Measurements from ENCODE around the gene HEPACAM. TPM values are rescaled to one million over a fixed set of nuclear protein-coding genes. Genes with fewer than 3 reads are reported as not detected.

Gene HEPACAM
- polyA plus RNA-seq, 4 donors = 0.67 TPM; not detected in 3

- FAIRE-seq = no peak
- no peak for DNase-seq
- Histone ChIP-seq H3K9me3 (ENCODE audit: control insufficient read depth in 2 of 2, insufficient read depth in 1 of 2, low read depth in 1 of 2, low read length in 1 of 2) (no peaks in the 10 kb centered on the region), H3K36me3 (ENCODE audit: control insufficient read depth in 3 of 3, insufficient read depth in 2 of 3, low read depth in 1 of 3, low read length in 3 of 3) (no peaks in the 10 kb centered on the region), H3K4me3 (ENCODE audit: low read depth in 1 of 3, low read length in 3 of 3) (no peak overlapping the region), H3K4me1 (ENCODE audit: control insufficient read depth in 3 of 3, insufficient read depth in 2 of 3, low read depth in 1 of 3, low read length in 2 of 3) (peaks cover 0 to 3% (median 0%) of the 10 kb centered on the region in 3 donors), H3K27me3 (ENCODE audit: control insufficient read depth in 3 of 3, insufficient read depth in 3 of 3, low read length in 3 of 3) (peaks cover 0 to 3% (median 0%) of the 10 kb centered on the region in 3 donors), H3K27ac (ENCODE audit: low read depth in 1 of 3, low read length in 2 of 3) (no peak overlapping the region)
- WGBS, 3 donors = 87 to 95% (median 91%) methylated on average over 6 of the region's 6 CpGs
These were observed 3.1 kb upstream of the HEPACAM start for GRCh38 chr11:124938970-124939369.

GRCh38 chr11:124938206-124938765 is 2.4 kb upstream of the HEPACAM start:
- Histone ChIP-seq H3K27me3 (ENCODE audit: control insufficient read depth in 3 of 3, insufficient read depth in 3 of 3, low read length in 3 of 3) (peaks cover 0 to 3% (median 0%) of the 10 kb centered on the region in 3 donors), H3K4me3 (ENCODE audit: low read depth in 1 of 3, low read length in 3 of 3) (no peak overlapping the region), H3K27ac (ENCODE audit: low read depth in 1 of 3, low read length in 2 of 3) (no peak overlapping the region), H3K4me1 (ENCODE audit: control insufficient read depth in 3 of 3, insufficient read depth in 2 of 3, low read depth in 1 of 3, low read length in 2 of 3) (no peaks in the 10 kb centered on the region), H3K9me3 (ENCODE audit: control insufficient read depth in 2 of 2, insufficient read depth in 1 of 2, low read depth in 1 of 2, low read length in 1 of 2) (no peaks in the 10 kb centered on the region), H3K36me3 (ENCODE audit: control insufficient read depth in 3 of 3, insufficient read depth in 2 of 3, low read depth in 1 of 3, low read length in 3 of 3) (no peaks in the 10 kb centered on the region)
- no peak for FAIRE-seq
- DNase-seq = no peak
- 79 to 87% (median 80%) methylated on average over 6 of the region's 6 CpGs for WGBS, 3 donors

DNA sequence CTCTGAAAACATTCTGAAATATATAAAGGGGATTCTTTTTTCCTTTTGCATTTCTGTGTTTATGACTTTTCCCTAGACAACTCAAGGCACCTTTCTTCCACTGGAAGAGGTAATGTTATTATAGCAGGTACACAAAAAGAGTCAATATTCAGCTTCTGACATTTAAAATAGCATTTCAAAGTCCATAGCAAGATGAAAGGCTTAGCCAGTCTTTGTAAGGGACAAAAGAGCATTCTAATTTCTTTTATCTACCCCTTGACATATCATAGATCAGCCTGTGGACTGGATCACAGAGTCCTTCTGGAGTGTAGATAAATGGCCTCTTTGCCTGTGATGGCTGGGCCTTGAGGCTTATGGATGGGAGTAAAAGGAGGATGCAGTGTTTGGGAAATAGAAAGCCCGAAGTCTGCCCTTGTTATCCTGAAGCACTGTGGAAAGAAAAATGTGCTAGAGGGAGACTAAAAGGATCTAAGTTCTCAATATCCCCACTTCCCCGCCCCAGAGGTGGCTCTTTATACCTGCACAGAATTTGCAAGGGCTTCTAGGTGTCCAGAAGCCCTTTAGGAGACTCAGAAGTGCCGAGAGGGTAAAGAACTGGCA is 1.6 kb upstream of the HEPACAM start:
- H3K36me3 ChIP-seq (ENCODE audit: control insufficient read depth in 3 of 3, insufficient read depth in 2 of 3, low read depth in 1 of 3, low read length in 3 of 3) = no peaks in the 10 kb centered on the region
- DNase-seq = no peak
- no peak overlapping the region for H3K27ac ChIP-seq (ENCODE audit: low read depth in 1 of 3, low read length in 2 of 3)
- WGBS, 3 donors = 50 to 77% (median 53%) methylated on average over 3 of the region's 3 CpGs
- H3K4me1 ChIP-seq (ENCODE audit: control insufficient read depth in 3 of 3, insufficient read depth in 2 of 3, low read depth in 1 of 3, low read length in 2 of 3) = no peaks in the 10 kb centered on the region
- no peak for FAIRE-seq
- no peak overlapping the region for H3K4me3 ChIP-seq (ENCODE audit: low read depth in 1 of 3, low read length in 3 of 3)
- H3K27me3 ChIP-seq (ENCODE audit: control insufficient read depth in 3 of 3, insufficient read depth in 3 of 3, low read length in 3 of 3) = peaks cover 0 to 3% (median 0%) of the 10 kb centered on the region in 3 donors
- H3K9me3 ChIP-seq (ENCODE audit: control insufficient read depth in 2 of 2, insufficient read depth in 1 of 2, low read depth in 1 of 2, low read length in 1 of 2) = no peaks in the 10 kb centered on the region

DNA sequence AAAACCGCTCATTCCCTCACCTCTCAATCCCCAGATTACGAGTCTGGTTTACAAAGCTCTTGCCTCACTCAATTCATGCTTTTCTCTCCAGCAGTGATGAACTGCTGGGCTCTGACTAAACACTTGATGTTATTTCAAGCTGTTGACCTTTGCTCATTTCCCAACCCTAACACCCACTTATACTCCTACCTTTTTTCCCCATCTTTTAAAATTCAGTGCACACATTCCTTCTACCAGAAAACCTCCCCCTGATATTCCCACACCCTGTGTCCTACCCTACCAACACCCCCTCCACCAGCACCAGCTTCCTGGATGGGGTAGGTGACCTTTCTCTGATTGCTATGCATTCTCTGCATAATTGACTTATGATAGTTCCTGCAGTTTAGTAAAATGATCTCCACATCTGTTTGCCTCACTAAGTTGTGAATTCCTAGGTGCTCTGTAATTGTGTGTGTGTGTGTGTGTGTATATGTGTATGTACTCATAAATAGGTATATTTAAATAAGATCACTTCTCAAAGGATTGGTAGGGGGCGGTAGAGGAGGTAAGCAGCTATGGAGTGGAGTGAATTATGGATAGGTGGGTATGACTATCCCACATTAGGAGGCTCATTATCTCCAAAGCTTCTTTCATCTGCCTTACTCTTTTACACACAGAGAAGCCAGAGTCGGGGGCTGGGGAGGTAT is 842 bp downstream of the HEPACAM start:
- H3K36me3 ChIP-seq (ENCODE audit: control insufficient read depth in 3 of 3, insufficient read depth in 2 of 3, low read depth in 1 of 3, low read length in 3 of 3) = no peaks in the 10 kb centered on the region
- peaks cover 0 to 3% (median 0%) of the 10 kb centered on the region in 3 donors for H3K27me3 ChIP-seq (ENCODE audit: control insufficient read depth in 3 of 3, insufficient read depth in 3 of 3, low read length in 3 of 3)
- 57 to 66% (median 64%) methylated on average over 4 of the region's 4 CpGs for WGBS, 3 donors
- peak in 1 of 2 donors; percentile 36 for DNase-seq
- no peaks in the 10 kb centered on the region for H3K4me1 ChIP-seq (ENCODE audit: control insufficient read depth in 3 of 3, insufficient read depth in 2 of 3, low read depth in 1 of 3, low read length in 2 of 3)
- H3K27ac ChIP-seq (ENCODE audit: low read depth in 1 of 3, low read length in 2 of 3) = no peak overlapping the region
- H3K4me3 ChIP-seq (ENCODE audit: low read depth in 1 of 3, low read length in 3 of 3) = no peak overlapping the region
- no peak for FAIRE-seq
- no peaks in the 10 kb centered on the region for H3K9me3 ChIP-seq (ENCODE audit: control insufficient read depth in 2 of 2, insufficient read depth in 1 of 2, low read depth in 1 of 2, low read length in 1 of 2)

DNA sequence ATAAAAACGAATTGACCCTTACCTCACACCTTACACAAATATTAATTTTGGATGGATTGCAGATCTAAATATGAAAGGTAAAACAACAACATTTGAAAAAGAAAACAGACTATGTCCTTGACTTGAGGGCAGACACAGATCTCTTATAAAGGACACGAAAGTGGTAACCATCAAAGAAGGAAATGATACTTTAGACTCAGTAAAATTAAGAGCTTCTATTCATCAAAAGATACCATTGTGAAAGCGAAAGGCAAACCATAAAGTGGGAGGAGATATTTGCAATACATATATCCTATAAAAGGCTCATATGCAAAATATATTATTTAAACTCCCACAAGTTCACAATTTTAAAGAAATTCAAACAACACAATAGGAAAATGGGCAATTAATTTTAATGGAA is 5.0 kb downstream of the HEPACAM start:
- Histone ChIP-seq H3K4me1 (ENCODE audit: control insufficient read depth in 3 of 3, insufficient read depth in 2 of 3, low read depth in 1 of 3, low read length in 2 of 3) (no peaks in the 10 kb centered on the region), H3K9me3 (ENCODE audit: control insufficient read depth in 2 of 2, insufficient read depth in 1 of 2, low read depth in 1 of 2, low read length in 1 of 2) (no peaks in the 10 kb centered on the region), H3K27ac (ENCODE audit: low read depth in 1 of 3, low read length in 2 of 3) (no peak overlapping the region), H3K27me3 (ENCODE audit: control insufficient read depth in 3 of 3, insufficient read depth in 3 of 3, low read length in 3 of 3) (peaks cover 0 to 2% (median 0%) of the 10 kb centered on the region in 3 donors), H3K4me3 (ENCODE audit: low read depth in 1 of 3, low read length in 3 of 3) (no peak overlapping the region), H3K36me3 (ENCODE audit: control insufficient read depth in 3 of 3, insufficient read depth in 2 of 3, low read depth in 1 of 3, low read length in 3 of 3) (no peaks in the 10 kb centered on the region)
- FAIRE-seq = no peak
- DNase-seq = no peak
- WGBS, 3 donors = 29 to 50% (median 30%) methylated on average over 3 of the region's 3 CpGs

GRCh38 chr11:124928942-124929665 is 6.7 kb downstream of the HEPACAM start:
- no peak overlapping the region for H3K27ac ChIP-seq (ENCODE audit: low read depth in 1 of 3, low read length in 2 of 3)
- WGBS, 3 donors = 42 to 44% (median 44%) methylated on average over 4 of the region's 4 CpGs
- FAIRE-seq = no peak

DNA sequence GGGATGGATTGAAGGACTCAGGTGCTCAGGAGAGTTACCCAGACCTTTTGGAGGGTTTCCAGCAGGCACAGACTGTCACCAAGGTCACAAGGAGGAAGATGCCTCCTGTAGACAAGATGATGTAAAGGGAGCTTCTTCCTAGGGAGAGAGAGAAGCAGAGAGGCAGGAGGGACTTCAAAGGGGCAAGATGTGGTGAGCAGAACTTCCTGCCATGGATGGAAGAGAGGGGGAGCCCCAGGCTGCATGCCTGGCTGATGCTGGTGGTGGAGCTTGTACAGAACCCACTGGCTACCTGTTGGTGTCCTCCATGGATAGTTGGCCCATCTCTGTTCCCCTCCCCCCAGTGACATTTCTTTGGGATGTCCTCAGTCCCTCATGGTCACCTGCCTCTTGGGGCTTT is 12.6 kb downstream of the HEPACAM start:
- H3K36me3 ChIP-seq (ENCODE audit: control insufficient read depth in 3 of 3, insufficient read depth in 2 of 3, low read depth in 1 of 3, low read length in 3 of 3) = no peaks in the 10 kb centered on the region
- H3K9me3 ChIP-seq (ENCODE audit: control insufficient read depth in 2 of 2, insufficient read depth in 1 of 2, low read depth in 1 of 2, low read length in 1 of 2) = peaks cover 0 to 8% of the 10 kb centered on the region in 2 donors
- H3K27ac ChIP-seq (ENCODE audit: low read depth in 1 of 3, low read length in 2 of 3) = no peak overlapping the region
- DNase-seq (no peak), FAIRE-seq (no peak)
- peaks cover 0 to 29% (median 0%) of the 10 kb centered on the region in 3 donors for H3K27me3 ChIP-seq (ENCODE audit: control insufficient read depth in 3 of 3, insufficient read depth in 3 of 3, low read length in 3 of 3)
- no peak overlapping the region for H3K4me3 ChIP-seq (ENCODE audit: low read depth in 1 of 3, low read length in 3 of 3)
- H3K4me1 ChIP-seq (ENCODE audit: control insufficient read depth in 3 of 3, insufficient read depth in 2 of 3, low read depth in 1 of 3, low read length in 2 of 3) = no peaks in the 10 kb centered on the region

More at GRCh38 chr11:124928942-124929665, 6.7 kb downstream of the HEPACAM start:
- Histone ChIP-seq H3K4me3 (ENCODE audit: low read depth in 1 of 3, low read length in 3 of 3) (no peak overlapping the region), H3K4me1 (ENCODE audit: control insufficient read depth in 3 of 3, insufficient read depth in 2 of 3, low read depth in 1 of 3, low read length in 2 of 3) (no peaks in the 10 kb centered on the region), H3K36me3 (ENCODE audit: control insufficient read depth in 3 of 3, insufficient read depth in 2 of 3, low read depth in 1 of 3, low read length in 3 of 3) (no peaks in the 10 kb centered on the region), H3K27me3 (ENCODE audit: control insufficient read depth in 3 of 3, insufficient read depth in 3 of 3, low read length in 3 of 3) (peaks cover 0 to 2% (median 0%) of the 10 kb centered on the region in 3 donors), H3K9me3 (ENCODE audit: control insufficient read depth in 2 of 2, insufficient read depth in 1 of 2, low read depth in 1 of 2, low read length in 1 of 2) (no peaks in the 10 kb centered on the region)
- DNase-seq = no peak

DNA sequence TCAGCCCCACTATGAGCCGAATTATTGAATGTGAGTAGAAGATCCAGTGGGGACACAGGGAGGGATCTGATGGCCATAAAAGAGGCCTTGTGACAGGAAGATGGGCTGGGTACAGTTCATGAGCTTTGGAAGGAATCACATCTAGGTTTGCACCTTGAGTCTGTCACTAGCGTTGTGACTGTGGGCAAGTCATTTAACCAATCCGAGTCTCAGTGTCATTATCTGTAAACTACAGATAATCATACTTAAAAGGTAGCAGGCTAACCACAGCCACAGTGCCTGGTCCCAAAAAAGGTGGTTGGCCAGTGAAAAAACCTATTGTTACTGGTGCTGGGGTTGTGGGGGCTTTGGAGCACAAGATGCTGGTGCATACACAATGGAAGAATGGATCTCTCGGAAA is 13.0 kb downstream of the HEPACAM start:
- WGBS, 3 donors = 75 to 87% (median 77%) methylated on average over 4 of the region's 4 CpGs
- peaks cover 0 to 8% of the 10 kb centered on the region in 2 donors for H3K9me3 ChIP-seq (ENCODE audit: control insufficient read depth in 2 of 2, insufficient read depth in 1 of 2, low read depth in 1 of 2, low read length in 1 of 2)
- no peak overlapping the region for H3K27ac ChIP-seq (ENCODE audit: low read depth in 1 of 3, low read length in 2 of 3)
- FAIRE-seq (no peak), DNase-seq (no peak)
- no peak overlapping the region for H3K4me3 ChIP-seq (ENCODE audit: low read depth in 1 of 3, low read length in 3 of 3)
- no peaks in the 10 kb centered on the region for H3K36me3 ChIP-seq (ENCODE audit: control insufficient read depth in 3 of 3, insufficient read depth in 2 of 3, low read depth in 1 of 3, low read length in 3 of 3)
- H3K4me1 ChIP-seq (ENCODE audit: control insufficient read depth in 3 of 3, insufficient read depth in 2 of 3, low read depth in 1 of 3, low read length in 2 of 3) = no peaks in the 10 kb centered on the region
- peaks cover 0 to 27% (median 0%) of the 10 kb centered on the region in 3 donors for H3K27me3 ChIP-seq (ENCODE audit: control insufficient read depth in 3 of 3, insufficient read depth in 3 of 3, low read length in 3 of 3)
